CD4-positive, alpha-beta T cell (primary cell): ENCODE results near the gene RAB8A. TPM values are rescaled to one million over a fixed set of nuclear protein-coding genes. Genes with fewer than 3 reads are reported as not detected.

Experiments used
- ATAC-seq: fragments of 200-7000 bp; cut with Tn5 transposase; one replicate; pipeline ENCODE4 v1.10.0; 2022; ENCODE audit warnings: mild to moderate bottlenecking; ENCODE audit not compliant: poor library complexity
- CTCF ChIA-PET: fragments of 350-600 bp; sonication (Branson Sonifier 250); formaldehyde crosslinking; loops from one replicate; lab custom pipeline; 2021; ENCODE audit warnings: antibody characterized with exemption, inconsistent platforms; lab: Charles Lee
- POLR2A ChIA-PET: fragments of 350-600 bp; sonication (Branson Sonifier 250); formaldehyde crosslinking; loops from one replicate; lab custom pipeline; 2021; ENCODE audit warnings: antibody characterized with exemption, inconsistent platforms; lab: Charles Lee
- DNase-seq, 14 experiments: peaks; one replicate each; pipeline ENCODE4 v3.0.0-alpha.2; 2013 to 2020; ENCODE audit warnings: mixed read lengths in 2 of 14
- H3K27ac ChIP-seq, 2 donors: one replicate each; pipeline versions ENCODE4 v1.5.1 to v1.7.0; 2013; ENCODE audit warnings: low read length in 2 of 2, low read depth in 1 of 2, mild to moderate bottlenecking in 1 of 2
- H3K27me3 ChIP-seq, 2 experiments: 1 replicate in 1 of 2; 2 replicates in 1 of 2; pipeline versions ENCODE4 v1.6.1 to v1.7.0; 2013; ENCODE audit warnings: low read length in 2 of 2, control low read depth in 1 of 2, mild to moderate bottlenecking in 1 of 2, moderate library complexity in 1 of 2; ENCODE audit not compliant: insufficient read depth in 2 of 2, control insufficient read depth in 1 of 2
- H3K36me3 ChIP-seq: one replicate; pipeline ENCODE4 v1.6.1; 2013; ENCODE audit warnings: low read length, control low read depth; ENCODE audit not compliant: insufficient read depth
- H3K4me1 ChIP-seq: one replicate; pipeline ENCODE4 v1.6.1; 2013; ENCODE audit warnings: low read length, control low read depth; ENCODE audit not compliant: insufficient read depth
- H3K4me3 ChIP-seq: one replicate; pipeline ENCODE4 v1.5.1; 2013; ENCODE audit warnings: mild to moderate bottlenecking, low read length, moderate library complexity
- H3K9me3 ChIP-seq, 2 experiments: 1 replicate in 1 of 2; 2 replicates in 1 of 2; pipeline versions ENCODE4 v1.6.1 to v1.7.0; 2013; ENCODE audit warnings: low read length in 2 of 2, mild to moderate bottlenecking in 2 of 2, control low read depth in 1 of 2, moderate library complexity in 1 of 2; ENCODE audit not compliant: control insufficient read depth in 1 of 2, insufficient read depth in 1 of 2
- H3K27ac Mint-ChIP-seq: one replicate; pipeline ENCODE4 v1.8.0; 2020; ENCODE audit warnings: mixed read lengths
- H3K27me3 Mint-ChIP-seq: one replicate; pipeline ENCODE4 v1.8.0; 2021; ENCODE audit warnings: mixed read lengths
- H3K36me3 Mint-ChIP-seq: one replicate; pipeline ENCODE4 v1.8.0; 2021; ENCODE audit warnings: low read depth, mixed read lengths
- H3K4me1 Mint-ChIP-seq: one replicate; pipeline ENCODE4 v1.8.0; 2021; ENCODE audit warnings: low read depth, mixed read lengths
- H3K4me3 Mint-ChIP-seq: one replicate; pipeline ENCODE4 v1.8.0; 2020; ENCODE audit warnings: mild to moderate bottlenecking, mixed read lengths
- H3K9me3 Mint-ChIP-seq: one replicate; pipeline ENCODE4 v1.8.0; 2020; ENCODE audit warnings: mixed read lengths
- intact Hi-C, 2 experiments: fragments of 100-400 bp; cut with DNase I in 1 of 2; cut with micrococcal nuclease in 1 of 2; formaldehyde crosslinking; loops; one replicate each; pipeline versions ENCODE4 v1.15.1 to v1.9.0; 2023 to 2025; cut with DNase I, micrococcal nuclease
- total RNA-seq, 174 experiments: library from RNA in 2 of 174; stranded (reverse) in 2 of 174; gene quantifications; one replicate each; pipeline ENCODE4 v1.2.3 and lab custom pipeline; 2021 to 2026
- TF ChIP-seq, protein P1 (sequence below): fragments of 200-600 bp; IDR thresholded peaks from one replicate; pipeline ENCODE4 v1.8.0; 2022; ENCODE audit warnings: antibody characterized with exemption, mild to moderate bottlenecking

RAB8A gene
- total RNA-seq, 2 experiments from 2014 or later: 74.9 to 79.0 TPM

DNA sequence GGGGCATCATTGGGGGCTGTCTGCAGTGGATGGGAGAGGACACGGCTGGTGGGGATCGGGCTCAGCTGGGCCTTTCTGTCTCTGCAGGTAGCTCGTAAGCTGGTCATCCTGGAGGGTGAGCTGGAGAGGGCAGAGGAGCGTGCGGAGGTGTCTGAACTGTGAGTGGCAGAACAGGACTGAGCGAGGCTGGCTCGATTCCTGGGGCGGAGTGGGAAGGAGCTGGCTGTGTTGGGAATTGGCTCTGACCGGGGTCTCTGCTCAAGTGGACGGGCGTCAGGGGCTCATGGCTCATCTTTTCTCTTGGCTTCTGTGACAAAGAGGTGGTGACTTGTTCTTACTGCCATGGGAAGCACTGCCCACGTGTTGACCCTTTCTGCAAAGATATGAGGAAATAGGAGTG is 23.7 kb upstream of the RAB8A start:
- DNase-seq: no peak
- peaks cover 48% of the 10 kb centered on the region for H3K4me1 Mint-ChIP-seq
- peaks cover 100% of the 10 kb centered on the region for H3K36me3 Mint-ChIP-seq
- H3K9me3 ChIP-seq: no peaks in the 10 kb centered on the region
- H3K9me3 Mint-ChIP-seq: no peaks in the 10 kb centered on the region
- no peaks in the 10 kb centered on the region for H3K27me3 ChIP-seq
- peaks cover 91% of the 10 kb centered on the region for H3K36me3 ChIP-seq
- peak overlapping the region; percentile 64 for H3K27ac Mint-ChIP-seq
- no peak overlapping the region for H3K4me3 Mint-ChIP-seq
- TF ChIP-seq, protein P1, sequence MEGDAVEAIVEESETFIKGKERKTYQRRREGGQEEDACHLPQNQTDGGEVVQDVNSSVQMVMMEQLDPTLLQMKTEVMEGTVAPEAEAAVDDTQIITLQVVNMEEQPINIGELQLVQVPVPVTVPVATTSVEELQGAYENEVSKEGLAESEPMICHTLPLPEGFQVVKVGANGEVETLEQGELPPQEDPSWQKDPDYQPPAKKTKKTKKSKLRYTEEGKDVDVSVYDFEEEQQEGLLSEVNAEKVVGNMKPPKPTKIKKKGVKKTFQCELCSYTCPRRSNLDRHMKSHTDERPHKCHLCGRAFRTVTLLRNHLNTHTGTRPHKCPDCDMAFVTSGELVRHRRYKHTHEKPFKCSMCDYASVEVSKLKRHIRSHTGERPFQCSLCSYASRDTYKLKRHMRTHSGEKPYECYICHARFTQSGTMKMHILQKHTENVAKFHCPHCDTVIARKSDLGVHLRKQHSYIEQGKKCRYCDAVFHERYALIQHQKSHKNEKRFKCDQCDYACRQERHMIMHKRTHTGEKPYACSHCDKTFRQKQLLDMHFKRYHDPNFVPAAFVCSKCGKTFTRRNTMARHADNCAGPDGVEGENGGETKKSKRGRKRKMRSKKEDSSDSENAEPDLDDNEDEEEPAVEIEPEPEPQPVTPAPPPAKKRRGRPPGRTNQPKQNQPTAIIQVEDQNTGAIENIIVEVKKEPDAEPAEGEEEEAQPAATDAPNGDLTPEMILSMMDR: no peak
- H3K27ac ChIP-seq: no peak overlapping the region
- POLR2A ChIA-PET: interaction anchor here (2.3 to 7.5 kb wide), 2 partner anchors 13 to 24 kb away, joined by 25 to 192 read pairs; partner anchors contain the start of genes RAB8A and TPM4
- H3K27me3 Mint-ChIP-seq: no peaks in the 10 kb centered on the region
- H3K4me3 ChIP-seq: no peak overlapping the region
- no peak for ATAC-seq
- CTCF ChIA-PET: interaction anchor here (3.3 kb wide), 1 partner anchor 46 kb away, joined by 13 read pairs; no protein-coding TSS in a partner anchor
- intact Hi-C loops: loop anchor here (2.0 kb wide), 1 partner anchor 17 kb away; no protein-coding TSS in a partner anchor
- peaks cover 46% of the 10 kb centered on the region for H3K4me1 ChIP-seq

DNA sequence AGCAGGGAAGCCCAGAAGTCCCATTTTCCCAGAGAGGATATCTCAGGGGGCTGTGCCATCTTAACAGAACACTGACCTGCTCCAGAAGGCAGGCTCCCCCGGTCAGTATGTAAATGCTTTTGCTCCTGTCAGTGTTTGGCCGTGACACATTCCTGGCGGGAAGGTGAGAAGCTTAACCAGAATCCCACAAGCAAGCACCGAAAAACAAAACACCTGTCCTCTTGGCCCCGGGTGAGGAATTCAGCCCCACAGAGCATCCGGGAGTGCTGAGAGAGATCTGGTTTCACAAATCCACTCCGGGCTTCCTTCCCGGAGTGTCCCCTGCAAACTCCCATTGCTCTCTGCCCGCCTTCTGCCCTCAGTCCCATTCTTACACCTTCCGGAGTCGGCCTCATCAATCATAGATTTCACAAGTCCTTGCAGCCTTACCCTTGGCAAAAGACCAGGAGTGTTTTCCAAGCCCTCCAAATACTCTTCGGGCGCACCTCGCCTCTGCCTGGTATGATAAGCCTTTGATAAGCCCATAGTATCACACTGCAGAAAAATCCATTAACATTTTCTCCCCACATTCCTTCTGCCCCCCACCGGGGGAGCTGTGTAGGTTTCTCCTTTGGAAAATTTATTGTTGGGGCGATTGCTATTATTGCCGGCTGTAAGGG is 23.2 kb upstream of the RAB8A start:
- Histone ChIP-seq H3K4me3 (no peak overlapping the region), H3K27ac (no peak overlapping the region), H3K9me3 (no peaks in the 10 kb centered on the region), H3K4me1 (peaks cover 45% of the 10 kb centered on the region), H3K27me3 (no peaks in the 10 kb centered on the region), H3K36me3 (peaks cover 92% of the 10 kb centered on the region)
- Mint-ChIP-seq H3K27me3 (no peaks in the 10 kb centered on the region), H3K4me3 (no peak overlapping the region), H3K27ac (peak overlapping the region; percentile 64), H3K4me1 (peaks cover 46% of the 10 kb centered on the region), H3K36me3 (peaks cover 100% of the 10 kb centered on the region), H3K9me3 (no peaks in the 10 kb centered on the region)
- no peak for ATAC-seq
- ChIA-PET POLR2A (interaction anchor here (0.6 to 7.5 kb wide), 2 partner anchors 14 to 57 kb away, joined by 4 to 192 read pairs; partner anchors contain the start of gene TPM4), CTCF (interaction anchor here (1.1 kb wide), 1 partner anchor 18 kb away, joined by 4 read pairs; no protein-coding TSS in a partner anchor)
- TF ChIP-seq, protein P1: no peak
- no peak for DNase-seq
- intact Hi-C loops: no loop called here

DNA sequence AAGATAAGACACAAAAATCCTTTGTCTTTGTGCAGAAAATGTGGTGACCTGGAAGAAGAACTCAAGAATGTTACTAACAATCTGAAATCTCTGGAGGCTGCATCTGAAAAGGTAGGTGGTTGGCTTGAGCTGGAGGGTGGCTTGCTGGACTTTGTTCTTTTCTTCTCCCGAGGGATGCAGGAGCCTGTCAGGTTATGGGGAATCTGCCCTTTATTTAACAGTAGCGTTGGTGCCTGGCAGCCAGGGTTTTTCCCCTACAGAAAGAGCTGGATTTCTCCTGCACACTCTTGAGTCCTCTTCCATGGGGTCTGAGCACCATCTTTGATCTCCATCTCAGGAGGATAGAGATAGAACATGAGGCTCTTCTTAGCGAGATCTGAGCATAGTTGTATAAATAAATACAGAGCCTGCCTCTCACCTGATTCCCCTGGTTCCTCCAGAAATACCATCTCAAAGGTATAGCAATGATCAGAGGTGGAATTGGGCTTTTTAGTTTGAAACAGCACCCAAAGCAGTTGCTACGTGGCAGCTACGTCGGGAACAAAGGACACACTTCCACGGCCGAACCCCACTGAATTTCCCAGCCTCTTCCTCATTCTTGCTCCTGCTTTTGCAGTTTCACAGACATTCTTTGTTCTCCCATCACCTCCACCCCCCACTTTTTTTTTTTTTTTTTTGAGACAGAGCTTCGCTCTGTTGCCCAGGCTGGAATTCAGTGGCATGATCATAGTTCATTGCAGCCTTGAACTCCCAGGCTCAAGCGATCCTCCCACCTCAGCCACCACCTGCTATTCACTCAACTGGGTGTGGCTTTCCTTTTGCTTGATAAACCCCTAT is 22.5 kb upstream of the RAB8A start:
- peaks cover 41% of the 10 kb centered on the region for H3K4me1 ChIP-seq
- no peak overlapping the region for H3K4me3 ChIP-seq
- H3K27ac ChIP-seq: no peak overlapping the region
- no peak overlapping the region for H3K4me3 Mint-ChIP-seq
- H3K36me3 Mint-ChIP-seq: peaks cover 100% of the 10 kb centered on the region
- peak overlapping the region; percentile 67 for H3K27ac Mint-ChIP-seq
- TF ChIP-seq, protein P1: no peak
- H3K9me3 Mint-ChIP-seq: no peaks in the 10 kb centered on the region
- no peaks in the 10 kb centered on the region for H3K27me3 ChIP-seq
- ATAC-seq: no peak
- peaks cover 49% of the 10 kb centered on the region for H3K4me1 Mint-ChIP-seq
- H3K9me3 ChIP-seq: no peaks in the 10 kb centered on the region
- ChIA-PET POLR2A (interaction anchor here (0.6 to 7.5 kb wide), 3 partner anchors 15 to 805 kb away, joined by 3 to 192 read pairs (median 4); partner anchors contain the start of gene TPM4), CTCF (interaction anchor here (1.1 to 1.5 kb wide), 2 partner anchors 19 to 27 kb away, joined by 4 to 5 read pairs; no protein-coding TSS in a partner anchor)
- DNase-seq: no peak
- no peaks in the 10 kb centered on the region for H3K27me3 Mint-ChIP-seq
- intact Hi-C loops: no loop called here
- H3K36me3 ChIP-seq: peaks cover 92% of the 10 kb centered on the region
